GM18519 (cell line): ENCODE data around the gene ZNF445.
"Not testable (repeated sequence)": the region's sequence is repeated elsewhere in the genome, so short reads cannot be mapped to it uniquely, and the experiment has no call there.

Experiments used
- ATAC-seq: cut with Tn5 transposase; IDR thresholded peaks from one replicate; pipeline ENCODE4 v1.9.1; 2021; ENCODE audit warnings: mild to moderate bottlenecking, moderate library complexity; ENCODE audit not compliant: unreplicated experiment, low FRiP score

The ZNF445 gene

DNA sequence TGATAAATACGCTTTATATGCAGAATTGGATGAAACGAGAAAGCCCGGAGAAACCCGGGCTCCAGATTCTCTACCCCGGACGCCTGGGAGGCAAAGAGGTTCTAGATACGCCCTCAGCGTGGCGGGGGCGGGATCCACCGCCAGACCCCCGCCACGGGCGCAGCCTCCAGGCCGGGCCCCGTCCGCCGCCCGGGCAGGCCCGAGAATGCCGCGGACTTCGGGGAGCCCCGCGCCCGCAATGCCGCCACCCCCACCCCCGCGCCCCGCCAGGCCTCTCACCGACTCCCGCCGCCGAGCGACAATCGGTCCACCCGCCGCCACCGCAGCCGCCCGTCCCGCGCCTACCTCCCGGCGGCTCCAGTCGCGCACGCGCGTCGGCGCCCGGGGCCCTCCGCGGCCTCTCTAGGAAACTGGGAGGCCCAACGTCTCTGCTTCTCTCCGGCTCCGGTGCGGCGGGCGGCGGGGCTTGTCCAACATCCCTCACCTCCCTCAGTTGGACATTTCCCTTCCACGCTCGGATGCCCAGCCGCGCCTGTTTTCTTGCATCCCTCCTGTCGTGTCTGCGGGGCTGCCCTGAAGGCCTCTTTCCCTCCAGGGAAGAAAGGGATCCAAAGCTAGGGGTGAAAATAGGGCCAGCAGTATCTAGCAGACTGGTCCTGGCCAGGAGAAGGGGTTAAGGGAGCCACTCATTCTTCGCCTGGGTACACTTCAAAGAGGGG, at the start of gene ZNF445:
TSS of gene ZNF445 (minus strand) at position 359 of the 719 bp plus-strand sequence. CDS start 22,121 bp downstream, outside the sequence.
- no peak for ATAC-seq

GRCh38 chr3:44525060-44525459, 47.6 kb upstream of the ZNF445 start:
- no peak for ATAC-seq

DNA sequence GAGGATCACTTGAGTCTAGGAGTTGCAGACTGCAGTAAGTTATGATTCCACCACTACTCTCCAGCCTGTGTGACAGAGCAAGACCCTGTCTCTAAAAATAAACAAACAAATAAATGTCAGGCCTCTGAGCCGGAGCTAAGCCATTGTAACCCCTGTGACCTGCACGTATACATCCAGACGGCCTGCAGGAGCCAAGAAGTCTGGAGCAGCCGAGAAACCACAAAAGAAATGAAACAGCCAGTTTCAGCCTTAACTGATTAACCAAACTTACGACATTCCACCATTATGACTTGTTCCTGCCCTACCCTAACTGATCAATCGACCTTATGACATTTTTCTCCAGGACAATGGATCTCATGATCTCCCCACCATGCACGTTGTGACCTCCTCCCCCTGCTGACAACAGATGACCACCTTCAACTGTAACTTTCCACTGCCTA, 45.0 kb upstream of the ZNF445 start:
- no peak for ATAC-seq

GRCh38 chr3:44521721-44522120, 44.3 kb upstream of the ZNF445 start:
- no peak for ATAC-seq

- ATAC-seq: no peak
These were observed 41.3 kb upstream of the ZNF445 start for GRCh38 chr3:44518782-44519156.

GRCh38 chr3:44516230-44516629, 38.8 kb upstream of the ZNF445 start:
- no peak for ATAC-seq

DNA sequence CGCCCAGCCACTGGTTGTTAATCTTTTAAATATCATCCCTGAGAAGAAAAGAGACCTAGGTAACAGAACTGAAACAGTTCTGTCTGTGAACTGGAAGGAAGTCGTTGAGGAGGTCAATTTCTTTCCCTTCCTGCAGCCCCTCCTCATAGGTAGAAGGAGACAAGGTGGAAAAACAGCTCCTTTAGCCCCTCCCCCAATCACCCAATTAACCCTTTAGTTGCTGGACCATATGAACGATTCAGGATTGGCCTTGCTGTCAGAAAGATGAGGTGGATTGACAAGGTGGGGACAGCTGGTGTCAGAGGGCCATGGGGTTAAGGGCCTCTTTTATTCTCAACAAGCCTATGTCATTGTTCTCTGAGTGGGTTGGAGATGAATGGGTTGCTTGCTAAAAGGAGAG, 36.0 kb upstream of the ZNF445 start:
- ATAC-seq: no peak

- no peak for ATAC-seq
These were observed 33.7 kb upstream of the ZNF445 start for GRCh38 chr3:44511238-44511566.

- ATAC-seq: peak; percentile 17
These were observed 32.5 kb upstream of the ZNF445 start for GRCh38 chr3:44510000-44510368.

DNA sequence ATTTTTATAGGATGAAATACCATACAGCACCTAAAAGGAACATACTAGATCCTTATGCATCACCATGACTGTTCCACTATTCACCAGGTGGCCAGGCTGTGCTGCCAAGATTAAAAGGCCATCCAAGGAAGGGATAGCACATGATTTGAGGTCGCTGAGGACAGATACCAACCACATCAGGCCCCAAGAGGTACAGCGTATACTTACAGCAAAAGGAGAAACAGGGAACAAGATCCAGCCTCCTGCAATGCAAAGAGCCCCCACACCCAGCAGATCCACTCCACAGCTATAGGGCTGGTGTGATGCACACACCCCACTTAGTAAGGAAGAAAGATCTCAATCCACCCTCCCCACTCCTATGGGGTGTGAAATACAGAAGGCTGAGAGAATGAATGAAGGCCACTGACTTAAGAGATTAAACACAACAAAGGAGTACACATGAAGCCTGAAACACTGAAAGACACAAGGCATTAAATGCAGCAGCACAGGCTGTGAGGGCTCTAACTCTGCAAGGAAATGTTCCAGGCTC, 32.0 kb upstream of the ZNF445 start:
- ATAC-seq: no peak

- ATAC-seq: no peak
These were observed 29.5 kb upstream of the ZNF445 start for GRCh38 chr3:44506961-44507360.

GRCh38 chr3:44506556-44506955, 29.1 kb upstream of the ZNF445 start:
- no peak for ATAC-seq

GRCh38 chr3:44504566-44504965, 27.1 kb upstream of the ZNF445 start:
- no peak for ATAC-seq

- not testable (repeated sequence) for ATAC-seq
These were observed 25.7 kb upstream of the ZNF445 start for GRCh38 chr3:44503178-44503577.

GRCh38 chr3:44501971-44502370, 24.5 kb upstream of the ZNF445 start:
- ATAC-seq: no peak

GRCh38 chr3:44499899-44500168, 22.4 kb upstream of the ZNF445 start:
- ATAC-seq: not testable (repeated sequence)

GRCh38 chr3:44499149-44499898, 21.9 kb upstream of the ZNF445 start:
- no peak for ATAC-seq

DNA sequence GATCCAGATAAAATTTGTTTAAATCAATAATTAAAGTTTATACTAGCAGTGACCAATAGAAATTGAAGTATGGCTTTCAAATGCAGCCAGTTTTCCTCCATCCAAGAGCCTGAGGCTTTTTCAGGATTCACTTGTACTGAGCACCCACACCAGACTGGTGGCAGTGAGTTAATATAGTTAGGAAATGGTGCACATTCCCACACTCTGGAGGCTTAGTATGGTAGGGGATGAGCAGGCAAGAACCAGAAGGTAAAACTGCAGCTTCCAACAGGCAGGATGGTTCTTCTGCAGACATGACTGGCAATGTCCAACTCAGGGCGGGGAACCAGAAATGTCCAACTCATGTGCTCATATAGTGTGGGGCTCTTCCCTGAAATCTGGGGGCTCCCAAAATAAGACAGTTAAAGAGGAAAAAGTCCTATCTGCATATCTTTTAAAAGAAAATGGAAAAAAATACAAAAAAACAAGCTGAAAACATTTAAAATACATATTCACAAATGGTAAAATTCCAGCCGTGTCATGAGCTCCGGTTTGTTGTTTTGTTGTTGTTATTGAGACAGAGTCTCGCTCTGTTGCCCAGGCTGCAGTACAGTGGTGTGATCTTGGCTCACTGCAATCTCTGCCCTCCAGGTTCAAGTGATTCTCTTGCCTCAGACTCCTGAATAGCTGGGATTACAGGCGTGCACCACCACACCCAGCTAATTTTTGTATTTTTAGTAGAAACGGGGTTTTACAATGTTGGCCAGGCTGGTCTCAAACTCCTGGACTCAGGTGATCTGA, 18.4 kb upstream of the ZNF445 start:
- no peak for ATAC-seq

DNA sequence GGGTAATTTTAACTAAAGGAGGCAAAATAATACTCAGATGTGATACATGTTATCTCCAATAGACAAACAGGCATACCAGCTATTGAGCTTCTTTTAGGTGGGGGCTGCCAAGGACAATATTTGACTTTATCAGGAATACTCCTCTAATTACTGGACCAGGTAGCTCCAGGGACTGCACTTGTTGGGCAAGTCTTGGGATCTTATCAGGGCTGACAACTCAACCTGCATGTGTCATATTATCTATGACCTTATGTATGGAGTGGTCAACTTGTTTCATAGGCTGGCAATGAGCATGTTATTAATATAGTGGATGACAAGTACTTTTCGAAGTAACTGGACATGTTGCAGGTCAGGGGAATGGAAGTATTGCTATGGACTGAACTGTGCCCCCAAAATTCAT, 15.0 kb upstream of the ZNF445 start:
- no peak for ATAC-seq

DNA sequence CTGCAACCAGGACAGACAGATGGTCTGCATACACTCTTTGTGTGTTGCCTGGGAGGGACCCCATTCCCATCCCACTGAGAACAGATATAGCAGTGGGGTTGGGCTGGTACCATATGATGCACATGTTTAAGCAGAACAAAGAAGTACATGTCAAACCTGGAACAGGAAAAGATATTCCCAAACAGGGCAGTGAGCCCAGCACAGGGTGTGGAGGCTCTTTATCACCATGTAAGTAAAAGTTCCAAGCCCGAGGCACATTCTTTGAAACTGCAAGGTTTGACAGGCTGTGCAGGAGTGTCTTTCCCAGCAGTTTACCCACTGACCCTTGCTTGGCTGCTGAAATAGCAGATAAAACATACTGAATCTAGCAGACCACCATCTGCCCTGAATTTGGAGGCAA, 5.3 kb upstream of the ZNF445 start:
- ATAC-seq: no peak

DNA sequence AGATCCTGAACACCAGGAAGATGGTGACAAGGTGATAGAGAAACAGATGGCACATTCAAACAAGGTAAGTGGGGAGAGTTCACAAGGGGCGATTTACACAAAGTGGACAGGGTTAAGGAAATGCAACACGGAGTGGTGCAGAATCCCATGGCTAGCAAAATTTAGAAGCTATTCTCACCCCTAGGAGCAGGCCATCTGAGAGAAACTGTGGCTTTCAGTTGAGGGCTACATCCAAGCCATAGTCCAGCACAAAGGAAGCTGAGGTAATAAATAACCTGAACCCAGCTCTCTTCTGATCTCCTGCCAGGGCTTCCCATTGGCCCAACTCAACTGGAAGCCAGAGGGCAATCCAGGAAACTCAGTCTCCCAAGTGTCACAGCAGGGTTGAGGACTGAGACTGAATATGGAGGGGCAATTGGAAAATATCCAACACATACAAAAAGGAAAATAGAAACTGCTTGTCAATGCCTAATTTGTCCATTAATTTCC, 1.2 kb upstream of the ZNF445 start:
- ATAC-seq: no peak
